ENCODE results near the gene ZSCAN5A. TPM values are rescaled to one million over a fixed set of nuclear protein-coding genes. Genes with fewer than 3 reads are reported as not detected.
A peak's percentile ranks its signal among the peaks of the same experiment; 100 is the strongest.

The ZSCAN5A gene
- total RNA-seq, 3 donors from 2014 or later (not counting 1 experiment from before 2014, with no cell fraction given): 6.7 to 10.2 (median 7.9) TPM

DNA sequence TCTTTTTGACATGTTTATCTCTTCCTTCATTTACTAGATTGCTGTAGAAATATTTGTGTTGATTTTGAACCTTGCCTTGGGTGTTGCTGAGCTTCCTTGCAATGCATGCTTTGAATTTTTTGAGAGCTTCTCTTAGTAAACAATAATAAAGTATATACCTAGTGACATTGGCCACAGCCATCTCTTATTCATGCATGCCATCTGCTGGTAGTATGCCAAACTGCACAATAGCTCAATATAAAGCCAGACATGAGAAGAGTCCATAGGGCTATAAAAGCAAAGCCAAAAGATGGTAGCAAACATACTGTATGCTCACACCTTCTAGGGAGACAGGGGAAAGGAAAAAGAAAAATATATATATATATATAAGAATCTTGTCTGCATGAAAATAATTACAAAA is 18.9 kb upstream of the ZSCAN5A start:
- ATAC-seq (peak; percentile 75 to 87 (median 85)), DNase-seq (peak in 1 of 2 donors; percentile 73)
- Mint-ChIP-seq H3K27me3 (ENCODE audit: low read depth in 2 of 2) (no peaks in the 10 kb centered on the region), H3K4me3 (no peak overlapping the region), H3K36me3 (no peaks in the 10 kb centered on the region), H3K4me1 (no peaks in the 10 kb centered on the region), H3K9me3 (no peaks in the 10 kb centered on the region), H3K27ac (no peak overlapping the region)
- Histone ChIP-seq H3K4me1 (ENCODE audit: control insufficient read depth, insufficient read depth, low read length) (no peaks in the 10 kb centered on the region), H3K27me3 (ENCODE audit: control insufficient read depth, insufficient read depth, low read length) (no peaks in the 10 kb centered on the region), H3K4me3 (ENCODE audit: low read length) (no peak overlapping the region), H3K9me3 (ENCODE audit: control insufficient read depth, insufficient read depth, low read length) (no peaks in the 10 kb centered on the region), H3K27ac (ENCODE audit: low read length) (no peak overlapping the region), H3K36me3 (ENCODE audit: control insufficient read depth, insufficient read depth, low read length) (no peaks in the 10 kb centered on the region)
- TF ChIP-seq CTCF (IDR thresholded peaks at IDR 0.05): peak; percentile 90
- intact Hi-C loops (cut with micrococcal nuclease): loop anchor here (1.0 kb wide), 2 partner anchors 80 to 267 kb away; no protein-coding TSS in a partner anchor

DNA sequence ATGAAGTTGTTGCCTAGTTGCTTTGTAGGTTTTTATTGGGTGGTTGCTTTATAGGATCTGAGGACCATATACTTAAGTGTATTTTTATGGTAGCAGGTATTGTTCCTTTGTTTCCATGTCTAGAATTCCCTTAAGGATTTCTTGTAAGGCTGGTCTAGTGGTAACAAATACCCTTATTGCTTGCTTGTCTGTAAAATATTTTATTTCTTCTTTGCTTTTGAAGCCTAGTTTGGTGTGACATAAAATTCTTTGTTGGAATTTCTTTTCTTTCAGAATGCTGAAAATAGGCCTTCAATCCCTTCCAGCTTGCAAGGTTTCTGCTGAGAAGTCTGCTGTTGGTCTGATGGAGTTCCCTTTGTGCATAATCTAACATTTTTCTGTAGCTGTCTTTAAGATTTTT is 18.1 kb upstream of the ZSCAN5A start:
- Mint-ChIP-seq H3K9me3 (no peaks in the 10 kb centered on the region), H3K4me1 (no peaks in the 10 kb centered on the region)
- intact Hi-C loops (cut with micrococcal nuclease): loop anchor here (1.0 kb wide), 2 partner anchors 79 to 266 kb away; no protein-coding TSS in a partner anchor

GRCh38 chr19:56324436-56324835 is 9.8 kb upstream of the ZSCAN5A start:
- Histone ChIP-seq H3K27me3 (ENCODE audit: control insufficient read depth, insufficient read depth, low read length) (no peaks in the 10 kb centered on the region), H3K4me3 (ENCODE audit: low read length) (no peak overlapping the region), H3K9me3 (ENCODE audit: control insufficient read depth, insufficient read depth, low read length) (no peaks in the 10 kb centered on the region), H3K4me1 (ENCODE audit: control insufficient read depth, insufficient read depth, low read length) (no peaks in the 10 kb centered on the region), H3K36me3 (ENCODE audit: control insufficient read depth, insufficient read depth, low read length) (no peaks in the 10 kb centered on the region), H3K27ac (ENCODE audit: low read length) (no peak overlapping the region)
- ATAC-seq: no peak
- 0% methylated on average over 1 of the region's 1 CpG for WGBS (ENCODE audit: insufficient coverage)
- no peak overlapping the region for H3K27ac Mint-ChIP-seq
- no peak for DNase-seq
- intact Hi-C loops (cut with micrococcal nuclease): no loop called here
- no peak for TF ChIP-seq CTCF (IDR thresholded peaks at IDR 0.05)
- peaks cover 11 to 15% of the 10 kb centered on the region in 2 donors for H3K27me3 Mint-ChIP-seq (ENCODE audit: low read depth in 2 of 2)
- no peaks in the 10 kb centered on the region for H3K4me1 Mint-ChIP-seq
- no peak overlapping the region for H3K4me3 Mint-ChIP-seq
- H3K36me3 Mint-ChIP-seq: no peaks in the 10 kb centered on the region
- no peaks in the 10 kb centered on the region for H3K9me3 Mint-ChIP-seq

More for the DNA sequence above, 18.1 kb upstream of the ZSCAN5A start:
- Histone ChIP-seq H3K27me3 (ENCODE audit: control insufficient read depth, insufficient read depth, low read length) (no peaks in the 10 kb centered on the region), H3K36me3 (ENCODE audit: control insufficient read depth, insufficient read depth, low read length) (no peaks in the 10 kb centered on the region), H3K27ac (ENCODE audit: low read length) (no peak overlapping the region), H3K4me3 (ENCODE audit: low read length) (no peak overlapping the region), H3K4me1 (ENCODE audit: control insufficient read depth, insufficient read depth, low read length) (no peaks in the 10 kb centered on the region), H3K9me3 (ENCODE audit: control insufficient read depth, insufficient read depth, low read length) (no peaks in the 10 kb centered on the region)
- no peak for DNase-seq
- H3K27ac Mint-ChIP-seq: no peak overlapping the region
- no peaks in the 10 kb centered on the region for H3K36me3 Mint-ChIP-seq
- ATAC-seq: no peak
- no peak overlapping the region for H3K4me3 Mint-ChIP-seq
- no peak for TF ChIP-seq CTCF (IDR thresholded peaks at IDR 0.05)
- no peaks in the 10 kb centered on the region for H3K27me3 Mint-ChIP-seq (ENCODE audit: low read depth in 2 of 2)

- Mint-ChIP-seq H3K27me3 (ENCODE audit: low read depth in 2 of 2) (peaks cover 11 to 15% of the 10 kb centered on the region in 2 donors), H3K4me3 (no peak overlapping the region), H3K9me3 (no peaks in the 10 kb centered on the region), H3K4me1 (no peaks in the 10 kb centered on the region), H3K27ac (no peak overlapping the region), H3K36me3 (no peaks in the 10 kb centered on the region)
- DNase-seq: no peak
- no peaks in the 10 kb centered on the region for H3K4me1 ChIP-seq (ENCODE audit: control insufficient read depth, insufficient read depth, low read length)
- intact Hi-C loops (cut with micrococcal nuclease): no loop called here
- no peak for TF ChIP-seq CTCF (IDR thresholded peaks at IDR 0.05)
- ATAC-seq: no peak
- no peaks in the 10 kb centered on the region for H3K36me3 ChIP-seq (ENCODE audit: control insufficient read depth, insufficient read depth, low read length)
- 43% methylated on average over 7 of the region's 7 CpGs for WGBS (ENCODE audit: insufficient coverage)
- no peak overlapping the region for H3K4me3 ChIP-seq (ENCODE audit: low read length)
- no peaks in the 10 kb centered on the region for H3K9me3 ChIP-seq (ENCODE audit: control insufficient read depth, insufficient read depth, low read length)
- no peak overlapping the region for H3K27ac ChIP-seq (ENCODE audit: low read length)
- H3K27me3 ChIP-seq (ENCODE audit: control insufficient read depth, insufficient read depth, low read length): no peaks in the 10 kb centered on the region
Measured at GRCh38 chr19:56321989-56322440, 7.4 kb upstream of the ZSCAN5A start.
